PC-3 (cell line): Measurements from ENCODE around the gene BAX. TPM values are rescaled to one million over a fixed set of nuclear protein-coding genes. Genes with fewer than 3 reads are reported as not detected.

Source experiments
- ATAC-seq: fragments of 200-7000 bp; cut with Tn5 transposase; 2 replicates; pipeline ENCODE4 v1.9.1; 2020; ENCODE audit warnings: mild to moderate bottlenecking, moderate library complexity
- BruUV-seq: library from RNA; stranded (reverse); fragments of 400-500 nt; replicated peaks from 2 replicates; lab custom pipeline; 2021; lab: Mats Ljungman, UMichigan
- CTCF ChIA-PET: fragments of 300-600 bp; sonication (Branson Sonifier 250); formaldehyde crosslinking; loops from one replicate; lab custom pipeline; 2022; ENCODE audit warnings: antibody characterized with exemption; lab: Charles Lee
- POLR2A ChIA-PET: fragments of 300-600 bp; sonication (Branson Sonifier 250); formaldehyde crosslinking; loops from one replicate; lab custom pipeline; 2022; ENCODE audit warnings: antibody characterized with exemption; ENCODE audit not compliant: unreplicated experiment; lab: Charles Lee
- DNase-seq: peaks from one replicate; pipeline ENCODE4 v3.0.0-alpha.2; 2015
- H2AFZ ChIP-seq: fragments of 300-600 bp; sonication (generic); 2 replicates; pipeline ENCODE4 v1.6.0; 2016; ENCODE audit warnings: antibody characterized with exemption, low read length
- H3F3A ChIP-seq: fragments of 300-600 bp; sonication (generic); one replicate; pipeline ENCODE4 v1.6.0; 2017; ENCODE audit warnings: antibody characterized with exemption, low read length, control low read depth, mild to moderate bottlenecking; ENCODE audit not compliant: unreplicated experiment
- H3K27ac ChIP-seq: fragments of 300-600 bp; sonication (generic); 2 replicates; pipeline ENCODE4 v1.5.1; 2016; ENCODE audit warnings: mild to moderate bottlenecking, low read length
- H3K27me3 ChIP-seq: fragments of 300-600 bp; sonication (generic); 2 replicates; pipeline ENCODE4 v1.6.1; 2016; ENCODE audit warnings: low read length, mixed read lengths
- H3K36me3 ChIP-seq: fragments of 300-600 bp; sonication (generic); 2 replicates; pipeline ENCODE4 v1.6.1; 2016; ENCODE audit warnings: low read depth, mixed run types, low read length, mixed read lengths
- H3K4me1 ChIP-seq: fragments of 300-600 bp; sonication (generic); 2 replicates; pipeline ENCODE4 v1.5.1; 2016; ENCODE audit warnings: low read length; ENCODE audit not compliant: insufficient read depth
- H3K4me2 ChIP-seq: fragments of 300-600 bp; sonication (generic); 2 replicates; pipeline ENCODE4 v1.6.0; 2016; ENCODE audit warnings: low read length
- H3K4me3 ChIP-seq: fragments of 300-600 bp; sonication (generic); 2 replicates; pipeline ENCODE4 v1.5.1; 2016; ENCODE audit warnings: mild to moderate bottlenecking, low read length, mixed read lengths
- H3K79me2 ChIP-seq: fragments of 300-600 bp; sonication (generic); 2 replicates; pipeline ENCODE4 v1.6.1; 2017; ENCODE audit warnings: low read length, mixed read lengths
- H3K9ac ChIP-seq: fragments of 300-600 bp; sonication (generic); 2 replicates; pipeline ENCODE4 v1.6.0; 2016; ENCODE audit warnings: mild to moderate bottlenecking, low read length
- H3K9me2 ChIP-seq: fragments of 300-600 bp; sonication (generic); replicated peaks from 2 replicates; pipeline ENCODE4 v1.6.1; 2016; ENCODE audit warnings: mixed run types, low read length, mixed read lengths
- H3K9me3 ChIP-seq: fragments of 300-600 bp; sonication (generic); 2 replicates; pipeline ENCODE4 v1.6.1; 2016; ENCODE audit warnings: low read length, mixed read lengths
- H4K20me1 ChIP-seq: fragments of 300-600 bp; sonication (generic); 2 replicates; pipeline ENCODE4 v1.6.1; 2016; ENCODE audit warnings: low read length, mixed read lengths
- CTCF ChIP-seq: fragments of 300-600 bp; sonication (generic); conservative IDR thresholded peaks from 2 replicates; pipeline ENCODE4 v1.5.1; 2017; ENCODE audit warnings: antibody characterized with exemption, low read depth, mild to moderate bottlenecking, low read length
- EZH2 ChIP-seq: fragments of 300-600 bp; sonication (generic); IDR thresholded peaks from one replicate; pipeline ENCODE4 v1.6.1; 2017; ENCODE audit warnings: antibody characterized with exemption, mild to moderate bottlenecking, low read length; ENCODE audit not compliant: unreplicated experiment
- EZH2phosphoT487 ChIP-seq: fragments of 300-600 bp; sonication (generic); IDR thresholded peaks from 2 replicates; pipeline ENCODE4 v1.6.1; 2018; ENCODE audit warnings: mild to moderate bottlenecking, antibody characterized with exemption, low read length, borderline replicate concordance
- intact Hi-C: fragments of 100-400 bp; cut with micrococcal nuclease; formaldehyde crosslinking; loops from 2 replicates; pipeline ENCODE4 v1.9.0; 2023
- total RNA-seq: library from RNA; depleted of rRNA; stranded (reverse); fragments of >200 nt; gene quantifications from 2 replicates; pipeline ENCODE4 v1.2.3, GENCODE V29; 2014

The BAX gene
- total RNA-seq, 1 experiment from 2014 or later: 44.8 TPM

GRCh38 chr19:48970139-48970766, 15.6 kb downstream of the BAX start:
- POLR2A ChIA-PET: interaction anchor here (0.6 kb wide), 2 partner anchors 23 to 139 kb away, joined by 3 to 6 read pairs; partner anchors contain the start of gene RUVBL2
- peaks cover 7% of the 10 kb centered on the region for H3K4me1 ChIP-seq
- H3K9me2 ChIP-seq: no peaks in the 10 kb centered on the region
- H3F3A ChIP-seq: no peaks in the 10 kb centered on the region
- CTCF ChIA-PET: interaction anchor here (0.9 kb wide), 1 partner anchor 127 kb away, joined by 4 read pairs; no protein-coding TSS in a partner anchor
- BruUV-seq: no TSS peak
- no peak overlapping the region for H3K4me3 ChIP-seq
- peaks cover 17% of the 10 kb centered on the region; the same call in 1 of the 2 replicates for H3K36me3 ChIP-seq
- no peak overlapping the region for H3K4me2 ChIP-seq
- intact Hi-C loops: no loop called here
- no peaks in the 10 kb centered on the region for H3K27me3 ChIP-seq
- TF ChIP-seq EZH2phosphoT487 (no peak), CTCF (no peak), EZH2 (no peak)
- DNase-seq (no peak), ATAC-seq (no peak)
- H2AFZ ChIP-seq: no peak overlapping the region
- H3K9me3 ChIP-seq: no peaks in the 10 kb centered on the region
- H3K27ac ChIP-seq: no peak overlapping the region
- H3K79me2 ChIP-seq: peaks cover 13% of the 10 kb centered on the region
- H4K20me1 ChIP-seq: 0 out of 2 replicates have a peak, but pooled peaks cover 5% of the 10 kb centered on the region
- no peak overlapping the region for H3K9ac ChIP-seq

GRCh38 chr19:48970923-48971395, 16.3 kb downstream of the BAX start:
- H3K27me3 ChIP-seq: no peaks in the 10 kb centered on the region
- H3K9me2 ChIP-seq: no peaks in the 10 kb centered on the region
- H4K20me1 ChIP-seq: 0 out of 2 replicates have a peak, but pooled peaks cover 5% of the 10 kb centered on the region
- H3K79me2 ChIP-seq: peaks cover 6% of the 10 kb centered on the region
- H3K4me3 ChIP-seq: no peak overlapping the region
- ChIA-PET POLR2A (interaction anchor here (0.6 kb wide), 1 partner anchor 140 kb away, joined by 3 read pairs; no protein-coding TSS in a partner anchor), CTCF (no interaction called here)
- ATAC-seq (no peak), DNase-seq (peak; percentile 56)
- H3K9ac ChIP-seq: no peak overlapping the region
- H2AFZ ChIP-seq: no peak overlapping the region
- H3K36me3 ChIP-seq: peaks cover 17% of the 10 kb centered on the region; the same call in 1 of the 2 replicates
- intact Hi-C loops: no loop called here
- no peak overlapping the region for H3K4me2 ChIP-seq
- H3K9me3 ChIP-seq: no peaks in the 10 kb centered on the region
- H3F3A ChIP-seq: no peaks in the 10 kb centered on the region
- no peak overlapping the region for H3K27ac ChIP-seq
- H3K4me1 ChIP-seq: peaks cover 6% of the 10 kb centered on the region
- no peak for TF ChIP-seq EZH2phosphoT487
- TF ChIP-seq CTCF: peak; percentile 84
- BruUV-seq: no TSS peak
